Nephron progenitor cell (in vitro differentiated cells): Measurements from ENCODE around the gene WFIKKN2.

Experiments used
- DNase-seq: peaks from one replicate; pipeline ENCODE4 v3.0.0; 2021
- H3K27ac Mint-ChIP-seq: 2 replicates; pipeline ENCODE4 v1.8.0; 2021; ENCODE audit warnings: mild to moderate bottlenecking, moderate library complexity, mixed read lengths
- H3K27me3 Mint-ChIP-seq: 2 replicates; pipeline ENCODE4 v1.8.0; 2021; ENCODE audit warnings: mild to moderate bottlenecking, low read depth, mixed read lengths; ENCODE audit not compliant: poor library complexity
- H3K36me3 Mint-ChIP-seq: 2 replicates; pipeline ENCODE4 v1.8.0; 2021; ENCODE audit warnings: low read depth, mixed read lengths
- H3K4me1 Mint-ChIP-seq: 2 replicates; pipeline ENCODE4 v1.8.0; 2021; ENCODE audit warnings: mixed read lengths
- H3K4me3 Mint-ChIP-seq: 2 replicates; pipeline ENCODE4 v1.8.0; 2021; ENCODE audit warnings: mild to moderate bottlenecking, moderate library complexity, mixed read lengths
- H3K9me3 Mint-ChIP-seq: 2 replicates; pipeline ENCODE4 v1.8.0; 2021; ENCODE audit warnings: mild to moderate bottlenecking, moderate library complexity, mixed read lengths
- CTCF ChIP-seq: fragments of 200-600 bp; sonication (generic); IDR thresholded peaks from 2 replicates; pipeline ENCODE4 v1.5.0; 2021; ENCODE audit warnings: antibody characterized with exemption

The WFIKKN2 gene

GRCh38 chr17:50882851-50883250 is 47.5 kb downstream of the WFIKKN2 start:
- Mint-ChIP-seq H3K4me1 (peaks cover 27% of the 10 kb centered on the region), H3K36me3 (no peaks in the 10 kb centered on the region), H3K27me3 (no peaks in the 10 kb centered on the region), H3K9me3 (peaks cover 16% of the 10 kb centered on the region), H3K4me3 (no peak overlapping the region), H3K27ac (no peak overlapping the region)
- no peak for DNase-seq
- TF ChIP-seq CTCF = no peak

GRCh38 chr17:50883850-50884438 is 48.6 kb downstream of the WFIKKN2 start:
- DNase-seq = no peak
- no peak for TF ChIP-seq CTCF
- peaks cover 12% of the 10 kb centered on the region for H3K9me3 Mint-ChIP-seq

GRCh38 chr17:50884439-50885311 is 49.3 kb downstream of the WFIKKN2 start:
- no peak for TF ChIP-seq CTCF

More at GRCh38 chr17:50883850-50884438, 48.6 kb downstream of the WFIKKN2 start:
- H3K27me3 Mint-ChIP-seq = no peaks in the 10 kb centered on the region
- peak overlapping the region; percentile 88 for H3K27ac Mint-ChIP-seq
- H3K4me1 Mint-ChIP-seq = peaks cover 30% of the 10 kb centered on the region
- no peaks in the 10 kb centered on the region for H3K36me3 Mint-ChIP-seq
- no peak overlapping the region for H3K4me3 Mint-ChIP-seq

GRCh38 chr17:50887705-50888245 is 52.4 kb downstream of the WFIKKN2 start:
- Mint-ChIP-seq H3K27ac (peak overlapping the region; percentile 88), H3K27me3 (no peaks in the 10 kb centered on the region), H3K4me1 (peaks cover 45% of the 10 kb centered on the region), H3K4me3 (no peak overlapping the region), H3K36me3 (no peaks in the 10 kb centered on the region), H3K9me3 (no peaks in the 10 kb centered on the region)
- no peak for TF ChIP-seq CTCF
- DNase-seq = no peak

More at GRCh38 chr17:50884439-50885311, 49.3 kb downstream of the WFIKKN2 start:
- H3K27ac Mint-ChIP-seq = peak overlapping the region; percentile 88
- H3K4me3 Mint-ChIP-seq = no peak overlapping the region
- peaks cover 4% of the 10 kb centered on the region for H3K9me3 Mint-ChIP-seq
- no peaks in the 10 kb centered on the region for H3K36me3 Mint-ChIP-seq
- H3K27me3 Mint-ChIP-seq = no peaks in the 10 kb centered on the region
- H3K4me1 Mint-ChIP-seq = peaks cover 30% of the 10 kb centered on the region
- no peak for DNase-seq

- H3K36me3 Mint-ChIP-seq = no peaks in the 10 kb centered on the region
- peaks cover 48% of the 10 kb centered on the region for H3K4me1 Mint-ChIP-seq
- H3K9me3 Mint-ChIP-seq = no peaks in the 10 kb centered on the region
- H3K27ac Mint-ChIP-seq = no peak overlapping the region
- H3K27me3 Mint-ChIP-seq = no peaks in the 10 kb centered on the region
- no peak for DNase-seq
- TF ChIP-seq CTCF = no peak
- H3K4me3 Mint-ChIP-seq = no peak overlapping the region
Measured at GRCh38 chr17:50889528-50890118, 54.2 kb downstream of the WFIKKN2 start.
